ENCODE data around the gene UST.

Gene UST

GRCh38 chr6:148737806-148738205, 9.0 kb upstream of the UST start:
- POLR2A ChIA-PET: no interaction called here
- no peak for TF ChIP-seq TARDBP (IDR thresholded peaks at IDR 0.05)
- TF ChIP-seq HDGF (IDR thresholded peaks at IDR 0.05; ENCODE audit: borderline replicate concordance): no peak
- no peak for TF ChIP-seq L3MBTL2 (conservative IDR thresholded peaks at IDR 0.05)
- TF ChIP-seq NFRKB (IDR thresholded peaks at IDR 0.05): no peak
- TF ChIP-seq BHLHE40 (IDR thresholded peaks at IDR 0.05; ENCODE audit: borderline replicate concordance): no peak
- TF ChIP-seq LEF1 (IDR thresholded peaks at IDR 0.05; ENCODE audit: borderline replicate concordance): no peak
- TF ChIP-seq FOXA1 (IDR thresholded peaks at IDR 0.05): no peak
- TF ChIP-seq PKNOX1 (IDR thresholded peaks at IDR 0.05): no peak
- no peak for TF ChIP-seq CTBP1 (IDR thresholded peaks at IDR 0.05; ENCODE audit: borderline replicate concordance)
- TF ChIP-seq SP1 (IDR thresholded peaks at IDR 0.05): no peak
- no peak for TF ChIP-seq SUZ12 (IDR thresholded peaks at IDR 0.05)
- TF ChIP-seq ARNT (IDR thresholded peaks at IDR 0.05): no peak
- TF ChIP-seq FOXK2 (IDR thresholded peaks at IDR 0.05): no peak
- no peak for TF ChIP-seq ELF4 (IDR thresholded peaks at IDR 0.05)
- no peak for TF ChIP-seq FOXM1 (IDR thresholded peaks at IDR 0.05; ENCODE audit: borderline replicate concordance)
- TF ChIP-seq ZNF384 (IDR thresholded peaks at IDR 0.05): no peak

GRCh38 chr6:148738946-148739821, 7.6 kb upstream of the UST start:
- CTCF ChIA-PET: no interaction called here
- TF ChIP-seq SP1 (IDR thresholded peaks at IDR 0.05) (no peak), PKNOX1 (IDR thresholded peaks at IDR 0.05) (no peak), ZNF384 (IDR thresholded peaks at IDR 0.05) (no peak), HDGF (IDR thresholded peaks at IDR 0.05; ENCODE audit: borderline replicate concordance) (no peak), NFRKB (IDR thresholded peaks at IDR 0.05) (no peak), ELF4 (IDR thresholded peaks at IDR 0.05) (no peak), TARDBP (IDR thresholded peaks at IDR 0.05) (no peak), LEF1 (IDR thresholded peaks at IDR 0.05; ENCODE audit: borderline replicate concordance) (no peak), BHLHE40 (IDR thresholded peaks at IDR 0.05; ENCODE audit: borderline replicate concordance) (no peak), L3MBTL2 (conservative IDR thresholded peaks at IDR 0.05) (no peak), CTBP1 (IDR thresholded peaks at IDR 0.05; ENCODE audit: borderline replicate concordance) (no peak), FOXM1 (IDR thresholded peaks at IDR 0.05; ENCODE audit: borderline replicate concordance) (no peak), FOXA1 (IDR thresholded peaks at IDR 0.05) (no peak), FOXK2 (IDR thresholded peaks at IDR 0.05) (no peak), ARNT (IDR thresholded peaks at IDR 0.05) (no peak)
- DNase-seq (ENCODE audit: extremely low spot score): no peak
- POLR2A ChIA-PET: no interaction called here

More at GRCh38 chr6:148737806-148738205, 9.0 kb upstream of the UST start:
- CTCF ChIA-PET: no interaction called here
- DNase-seq (ENCODE audit: extremely low spot score): no peak

- ChIA-PET POLR2A (no interaction called here), CTCF (no interaction called here)
- TF ChIP-seq LEF1 (IDR thresholded peaks at IDR 0.05; ENCODE audit: borderline replicate concordance) (no peak), BHLHE40 (IDR thresholded peaks at IDR 0.05; ENCODE audit: borderline replicate concordance) (no peak), ZNF384 (IDR thresholded peaks at IDR 0.05) (no peak), TARDBP (IDR thresholded peaks at IDR 0.05) (no peak), CTBP1 (IDR thresholded peaks at IDR 0.05; ENCODE audit: borderline replicate concordance) (no peak), SUZ12 (IDR thresholded peaks at IDR 0.05) (no peak)
- no peak for DNase-seq (ENCODE audit: extremely low spot score)
Measured at GRCh38 chr6:148739822-148740128, 7.1 kb upstream of the UST start.

- DNase-seq (ENCODE audit: extremely low spot score): no peak
- TF ChIP-seq ARNT (IDR thresholded peaks at IDR 0.05) (no peak), LEF1 (IDR thresholded peaks at IDR 0.05; ENCODE audit: borderline replicate concordance) (no peak), SUZ12 (IDR thresholded peaks at IDR 0.05) (no peak), SP1 (IDR thresholded peaks at IDR 0.05) (no peak), CTBP1 (IDR thresholded peaks at IDR 0.05; ENCODE audit: borderline replicate concordance) (no peak), PKNOX1 (IDR thresholded peaks at IDR 0.05) (no peak), FOXK2 (IDR thresholded peaks at IDR 0.05) (no peak), ZNF384 (IDR thresholded peaks at IDR 0.05) (no peak), BHLHE40 (IDR thresholded peaks at IDR 0.05; ENCODE audit: borderline replicate concordance) (no peak), FOXA1 (IDR thresholded peaks at IDR 0.05) (no peak), TARDBP (IDR thresholded peaks at IDR 0.05) (no peak)
- POLR2A ChIA-PET: no interaction called here
- CTCF ChIA-PET: interaction anchor here (1.0 kb wide), 1 partner anchor 165 kb away, joined by 3 read pairs; no protein-coding TSS in a partner anchor
Measured at GRCh38 chr6:148743476-148743875, 3.4 kb upstream of the UST start.

GRCh38 chr6:148745926-148746325, 904 bp upstream of the UST start:
- CTCF ChIA-PET: no interaction called here
- POLR2A ChIA-PET: no interaction called here
- no peak for DNase-seq (ENCODE audit: extremely low spot score)
- TF ChIP-seq TARDBP (IDR thresholded peaks at IDR 0.05): no peak
- TF ChIP-seq FOXK2 (IDR thresholded peaks at IDR 0.05): no peak
- TF ChIP-seq PKNOX1 (IDR thresholded peaks at IDR 0.05): no peak
- no peak for TF ChIP-seq SUZ12 (IDR thresholded peaks at IDR 0.05)
- TF ChIP-seq HDGF (IDR thresholded peaks at IDR 0.05; ENCODE audit: borderline replicate concordance): no peak

GRCh38 chr6:148747145-148747470, 278 bp downstream of the UST start:
- peak; percentile 35 for DNase-seq (ENCODE audit: extremely low spot score)
- TF ChIP-seq SUZ12 (IDR thresholded peaks at IDR 0.05) (no peak), CTBP1 (IDR thresholded peaks at IDR 0.05; ENCODE audit: borderline replicate concordance) (no peak), SP1 (IDR thresholded peaks at IDR 0.05) (no peak), ARNT (IDR thresholded peaks at IDR 0.05) (no peak), LEF1 (IDR thresholded peaks at IDR 0.05; ENCODE audit: borderline replicate concordance) (no peak), L3MBTL2 (conservative IDR thresholded peaks at IDR 0.05) (no peak), ELF4 (IDR thresholded peaks at IDR 0.05) (no peak), FOXK2 (IDR thresholded peaks at IDR 0.05) (no peak), FOXM1 (IDR thresholded peaks at IDR 0.05; ENCODE audit: borderline replicate concordance) (no peak), ZNF384 (IDR thresholded peaks at IDR 0.05) (no peak), TARDBP (IDR thresholded peaks at IDR 0.05) (no peak), NFRKB (IDR thresholded peaks at IDR 0.05) (no peak), BHLHE40 (IDR thresholded peaks at IDR 0.05; ENCODE audit: borderline replicate concordance) (no peak), FOXA1 (IDR thresholded peaks at IDR 0.05) (no peak), HDGF (IDR thresholded peaks at IDR 0.05; ENCODE audit: borderline replicate concordance) (no peak), PKNOX1 (IDR thresholded peaks at IDR 0.05) (no peak)
- CTCF ChIA-PET: no interaction called here
- POLR2A ChIA-PET: interaction anchor here (1.4 kb wide), 1 partner anchor 9 kb away, joined by 5 read pairs; no protein-coding TSS in a partner anchor
